GM10847 (cell line): ENCODE results near the gene CHIC2.

Experiments used
- POLR2A ChIP-seq: IDR thresholded peaks from 2 replicates; pipeline ENCODE4 v1.6.1; 2011; ENCODE audit not compliant: insufficient read length; ENCODE audit errors: extremely low read depth

Gene CHIC2

DNA sequence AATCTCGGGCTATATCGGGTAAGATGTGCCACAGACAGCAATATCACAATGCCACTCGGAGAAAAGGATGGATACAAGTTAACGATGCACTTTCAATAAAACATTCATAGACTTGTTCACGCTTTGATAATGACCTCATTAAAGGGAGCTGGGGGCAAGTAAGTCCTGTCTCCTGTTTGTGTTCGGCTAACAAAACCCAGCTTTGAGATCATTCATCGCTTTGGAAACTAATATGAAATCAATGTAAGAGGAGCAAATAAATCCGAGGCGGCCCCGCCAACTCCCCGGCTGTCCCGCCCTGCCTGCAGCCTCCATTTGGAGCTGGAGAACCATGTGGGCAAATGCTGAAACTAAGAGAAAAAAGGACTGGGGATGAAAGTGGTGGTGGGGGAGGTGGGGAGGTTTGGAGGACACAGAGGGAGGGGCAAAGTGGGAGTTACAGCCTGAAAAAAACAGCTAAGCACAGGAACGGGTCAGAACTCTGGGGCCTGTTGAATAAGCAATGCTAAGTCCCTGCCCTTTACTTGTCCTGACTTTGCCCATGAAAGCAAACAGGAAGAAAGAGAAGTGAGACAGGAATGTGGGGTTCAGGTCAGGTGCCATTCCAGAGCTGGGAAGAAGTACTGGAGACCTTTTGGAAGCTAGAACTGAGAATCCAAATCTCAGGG, 32.0 kb upstream of the CHIC2 start:
- TF ChIP-seq POLR2A, result no peak

- no peak for TF ChIP-seq POLR2A
Measured at GRCh38 chr4:54095110-54095825, 30.9 kb upstream of the CHIC2 start.

DNA sequence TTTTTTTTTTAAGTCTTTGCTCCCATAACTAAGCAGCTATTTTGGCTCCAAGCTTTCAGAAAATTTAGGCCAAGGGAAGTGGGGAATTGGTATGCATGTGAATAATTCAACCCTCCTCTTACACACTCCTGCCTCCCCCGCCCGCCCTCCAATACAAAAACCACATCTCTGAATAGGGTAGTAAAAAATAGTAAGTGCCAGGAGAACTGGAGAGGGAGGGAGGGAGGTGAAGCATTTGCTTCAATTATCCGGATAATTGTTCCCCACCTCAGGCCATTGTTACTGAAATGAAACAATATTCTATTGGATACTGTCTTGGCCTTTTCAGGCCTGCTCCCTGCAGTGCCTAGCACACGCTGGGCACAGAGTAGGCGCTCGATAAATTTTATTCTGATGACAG, 30.0 kb upstream of the CHIC2 start:
- no peak for TF ChIP-seq POLR2A

DNA sequence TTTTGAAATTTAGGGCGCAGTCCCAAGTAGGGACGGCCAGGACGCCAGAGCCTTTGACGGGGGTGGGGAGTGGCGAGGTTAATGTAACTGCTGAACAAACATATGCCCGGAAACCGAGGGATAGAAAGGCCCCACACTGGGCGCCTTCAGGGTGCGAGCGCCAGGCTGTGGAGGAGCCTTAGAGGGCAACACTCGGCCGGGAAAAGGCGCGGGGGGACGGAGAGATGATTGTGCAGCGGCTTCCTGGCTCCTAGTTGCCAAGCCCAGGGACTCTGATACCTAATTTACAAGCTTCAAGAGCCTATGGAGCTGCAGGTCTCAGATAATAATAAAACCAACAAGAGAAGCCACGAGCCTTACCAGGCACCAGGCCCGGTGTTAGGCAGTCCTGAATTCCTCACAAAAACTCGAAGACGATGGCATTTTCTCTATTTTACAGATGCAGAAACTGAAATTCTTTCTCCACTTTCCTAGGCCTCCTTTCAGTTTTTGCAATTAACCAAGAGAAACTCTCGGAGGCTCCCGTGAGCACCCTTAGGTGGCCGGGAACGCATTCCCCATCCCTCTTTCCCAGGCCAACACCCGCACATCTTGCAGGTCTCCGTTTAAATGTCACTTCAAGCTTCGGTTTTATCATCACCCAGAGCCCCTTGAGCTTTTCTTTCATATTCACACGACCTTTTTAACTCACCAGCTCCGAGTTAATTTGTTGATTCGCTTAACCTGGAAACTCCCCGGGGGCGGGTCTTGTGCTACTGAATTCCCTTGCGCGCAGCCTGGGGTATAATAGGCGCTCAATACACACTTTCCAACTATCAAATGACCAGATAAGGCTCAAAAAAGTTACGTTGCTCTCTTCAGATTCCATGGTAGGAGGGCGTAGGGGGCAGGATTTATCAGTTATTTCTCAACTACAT, 29.2 kb upstream of the CHIC2 start:
- no peak for TF ChIP-seq POLR2A

GRCh38 chr4:54092405-54093323, 28.3 kb upstream of the CHIC2 start:
- no peak for TF ChIP-seq POLR2A

DNA sequence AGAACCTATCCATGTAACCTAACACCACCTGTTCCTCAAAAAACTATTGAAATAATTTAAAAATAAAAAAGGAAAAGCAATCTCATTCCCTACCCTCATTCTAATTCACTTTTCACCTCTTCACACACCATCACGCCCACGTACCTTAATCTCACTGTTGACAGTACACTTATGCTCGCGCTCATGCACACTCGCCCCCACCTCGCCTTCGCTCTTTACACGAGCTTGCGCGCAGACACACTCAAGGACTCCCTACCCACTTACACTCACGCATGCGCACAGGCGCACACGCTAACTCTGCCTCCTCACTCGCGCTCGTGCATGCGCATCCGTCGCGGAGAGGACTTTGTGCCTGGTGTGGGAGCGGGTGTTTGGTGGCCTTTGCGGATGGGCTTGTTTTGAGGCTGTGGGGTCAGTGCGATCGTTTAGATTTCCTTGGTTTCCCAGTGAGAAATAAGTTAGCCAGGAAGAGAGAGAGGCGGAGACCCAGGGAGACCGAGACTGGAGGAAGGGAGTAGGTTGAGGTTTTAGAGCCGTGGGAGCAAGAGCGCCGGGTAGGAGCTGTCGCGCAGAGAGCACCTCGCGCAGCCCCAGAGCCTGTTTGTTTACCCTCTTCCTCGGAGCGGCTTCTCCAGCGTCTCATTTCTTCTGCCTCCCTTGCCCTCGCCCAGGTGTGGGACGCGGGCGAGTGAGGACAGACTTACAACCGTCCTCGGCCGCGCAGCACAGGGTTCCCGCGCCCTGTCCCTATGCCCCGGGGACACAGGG, 27.4 kb upstream of the CHIC2 start:
- TF ChIP-seq POLR2A, result no peak

GRCh38 chr4:54090804-54091623, 26.6 kb upstream of the CHIC2 start:
- TF ChIP-seq POLR2A, result no peak

DNA sequence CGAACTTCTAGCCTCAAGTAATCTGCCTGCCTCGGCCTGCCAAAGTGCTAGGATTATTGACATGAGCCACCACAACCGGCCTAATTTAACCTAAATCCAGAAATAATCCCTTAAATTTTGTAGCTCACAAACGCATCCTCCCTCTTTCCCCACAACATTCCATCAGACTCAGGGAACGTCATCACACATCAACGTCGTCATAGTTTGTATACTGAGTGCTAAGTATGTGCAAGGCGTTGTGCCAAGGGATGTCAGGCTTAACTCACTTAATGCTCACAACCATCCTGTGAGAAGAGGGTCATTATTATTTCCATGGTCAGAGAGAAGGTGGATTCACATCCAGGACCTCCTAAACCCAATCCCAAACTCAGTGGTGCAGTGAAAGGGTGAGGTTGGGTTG, 26.0 kb upstream of the CHIC2 start:
- no peak for TF ChIP-seq POLR2A

DNA sequence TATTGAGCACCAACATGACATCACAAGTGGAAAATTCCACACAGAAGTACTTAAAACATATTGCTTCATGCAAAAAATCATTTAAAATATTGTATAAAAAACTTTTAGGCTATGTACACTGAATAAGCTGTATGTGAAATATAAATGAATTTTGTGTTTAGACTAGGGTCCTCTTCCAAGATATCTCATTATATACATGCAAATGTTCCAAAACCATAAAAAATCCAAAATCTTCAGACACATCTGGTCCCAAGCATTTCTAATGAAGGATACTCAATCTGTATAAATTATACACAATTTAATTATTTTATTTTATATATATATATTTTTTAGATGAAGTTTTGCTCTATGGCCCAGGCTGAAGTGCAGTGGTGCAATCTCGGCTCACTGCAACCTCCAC, 25.5 kb upstream of the CHIC2 start:
- no peak for TF ChIP-seq POLR2A

DNA sequence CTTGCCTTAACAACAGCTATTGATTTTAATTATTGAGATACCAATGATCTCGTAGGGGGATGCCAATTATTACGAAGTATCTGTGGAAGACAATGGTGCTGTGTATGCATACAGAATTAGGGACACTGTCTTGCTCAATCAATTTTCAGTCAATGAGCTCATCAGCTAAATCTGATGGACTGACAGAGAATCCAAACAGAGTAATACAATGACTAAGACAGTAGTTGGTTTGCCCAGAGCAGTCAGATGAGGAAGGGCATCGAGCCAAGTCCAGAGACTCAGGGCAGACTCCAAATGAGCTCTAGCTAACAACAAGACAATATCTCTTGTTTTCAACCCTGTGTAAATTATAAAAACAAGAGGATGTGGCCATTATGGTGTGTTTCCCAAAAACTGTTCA, 20.9 kb upstream of the CHIC2 start:
- TF ChIP-seq POLR2A, result no peak

DNA sequence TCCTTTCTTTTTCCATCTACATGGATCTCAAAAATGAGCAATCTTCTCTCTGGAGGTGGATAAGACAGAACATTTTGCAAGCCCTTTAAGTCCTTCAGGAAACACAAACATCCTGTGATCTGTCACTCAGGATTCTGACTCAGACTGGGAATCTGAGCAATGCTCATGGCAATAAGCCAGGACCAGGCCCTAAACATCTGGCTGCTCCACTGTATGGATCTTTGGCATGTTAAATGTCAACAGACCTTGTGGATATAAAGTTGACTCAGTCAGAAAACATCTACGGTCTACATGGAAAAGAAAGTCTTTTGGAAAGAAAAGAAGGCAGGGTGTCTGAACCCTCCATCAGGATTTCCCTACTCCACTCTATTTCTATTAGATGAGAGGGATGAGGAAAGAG, 17.8 kb upstream of the CHIC2 start:
- no peak for TF ChIP-seq POLR2A

- no peak for TF ChIP-seq POLR2A
Measured at GRCh38 chr4:54077812-54078211, 13.4 kb upstream of the CHIC2 start.

DNA sequence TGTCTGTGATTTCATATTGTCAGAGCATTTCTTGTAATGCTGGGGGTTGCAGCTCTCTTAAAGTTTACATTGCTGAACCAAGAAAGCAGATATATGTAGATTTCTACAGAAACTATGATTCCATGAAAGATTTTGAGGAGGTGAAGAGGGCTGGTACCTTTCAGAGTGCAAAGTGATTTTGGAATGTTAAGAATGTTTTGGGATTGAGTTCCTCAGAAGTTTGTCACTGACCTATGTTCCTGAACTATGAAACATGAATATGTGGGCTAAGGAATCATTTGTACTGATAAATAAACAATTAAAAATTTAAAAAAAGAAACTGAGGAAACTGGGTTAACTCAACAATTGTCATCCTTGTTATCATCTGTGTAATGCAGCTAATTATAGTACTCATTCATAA, 12.3 kb upstream of the CHIC2 start:
- no peak for TF ChIP-seq POLR2A
